Endothelial cell of umbilical vein (primary cell): ENCODE results near the gene CLCN6.

Experiments
- CTCF ChIP-seq, 2 donors: IDR thresholded peaks; 1 replicate in 1 of 2; 2 replicates in 1 of 2; pipeline ENCODE4 v1.5.1; 2011; ENCODE audit warnings: low read length in 2 of 2, mild to moderate bottlenecking in 2 of 2, moderate library complexity in 2 of 2, control low read depth in 1 of 2, inconsistent platforms in 1 of 2, low read depth in 1 of 2; ENCODE audit not compliant: insufficient read depth in 1 of 2; ENCODE audit errors: extremely low read depth in 1 of 2
- EZH2 ChIP-seq: IDR thresholded peaks from 2 replicates; pipeline ENCODE4 v1.6.1; 2012; ENCODE audit warnings: borderline replicate concordance, low read depth, mild to moderate bottlenecking, moderate library complexity, low read length, inconsistent platforms; ENCODE audit not compliant: severe bottlenecking
- GATA2 ChIP-seq: IDR thresholded peaks from 2 replicates; pipeline ENCODE4 v1.7.0; 2011; ENCODE audit warnings: low read depth, mild to moderate bottlenecking, moderate library complexity, mixed read lengths, low read length; ENCODE audit not compliant: insufficient read length, insufficient read depth
- MYC ChIP-seq: IDR thresholded peaks from one replicate; pipeline ENCODE4 v1.6.1; 2011; ENCODE audit warnings: mild to moderate bottlenecking, low read depth, low read length
- POLR2A ChIP-seq: IDR thresholded peaks from 2 replicates; pipeline ENCODE4 v1.6.1; 2012; ENCODE audit warnings: low read depth, mild to moderate bottlenecking, control low read depth, low read length
- POLR2AphosphoS5 ChIP-seq: IDR thresholded peaks from 2 replicates; pipeline ENCODE4 v1.6.1; 2012; ENCODE audit warnings: low read depth, mild to moderate bottlenecking, control low read depth, low read length, moderate library complexity; ENCODE audit not compliant: insufficient read depth
- TF ChIP-seq, protein P1 (sequence below): IDR thresholded peaks from 2 replicates; pipeline ENCODE4 v1.6.1; 2011; ENCODE audit not compliant: insufficient read depth, insufficient read length

GRCh38 chr1:11779715-11780379, 26.1 kb upstream of the CLCN6 start:
- TF ChIP-seq POLR2AphosphoS5 (no peak), CTCF (IDR thresholded peaks at IDR 0.05; ENCODE audit: extremely low read depth in 1 of 2, insufficient read depth in 1 of 2, low read depth in 1 of 2, low read length in 2 of 2) (no peak), POLR2A (no peak), EZH2 (no peak), GATA2 (no peak), MYC (no peak)
- TF ChIP-seq, protein P1, sequence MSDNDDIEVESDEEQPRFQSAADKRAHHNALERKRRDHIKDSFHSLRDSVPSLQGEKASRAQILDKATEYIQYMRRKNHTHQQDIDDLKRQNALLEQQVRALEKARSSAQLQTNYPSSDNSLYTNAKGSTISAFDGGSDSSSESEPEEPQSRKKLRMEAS = no peak
